NCI-H1436 (cell line): ENCODE measurements around the gene RELT.
"Not testable (repeated sequence)": the region's sequence is repeated elsewhere in the genome, so short reads cannot be mapped to it uniquely, and the experiment has no call there.

Experiments
- DNase-seq: peaks from one replicate; lab custom pipeline; 2025; lab: John Stamatoyannopoulos, UW

Gene RELT

DNA sequence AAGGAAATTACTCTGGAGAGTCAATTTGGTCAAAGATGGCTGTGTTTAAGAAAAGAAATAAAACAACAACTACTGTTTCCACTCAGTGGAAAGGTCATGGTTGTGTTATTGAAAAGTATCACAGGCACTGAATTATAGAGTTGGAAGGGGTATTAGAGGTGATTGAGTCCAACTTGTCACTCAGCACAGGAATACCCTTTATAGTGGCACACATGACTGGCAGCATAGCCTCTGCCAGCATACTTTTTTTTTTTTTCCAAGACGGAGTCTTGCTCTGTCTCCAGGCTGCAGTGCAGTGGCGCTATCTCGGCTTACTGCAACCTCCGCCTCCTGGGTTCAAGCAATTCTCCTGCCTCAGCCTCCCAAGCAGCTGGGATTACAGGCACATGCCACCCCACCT, 60.7 kb downstream of the RELT start:
- not testable (repeated sequence) for DNase-seq

DNA sequence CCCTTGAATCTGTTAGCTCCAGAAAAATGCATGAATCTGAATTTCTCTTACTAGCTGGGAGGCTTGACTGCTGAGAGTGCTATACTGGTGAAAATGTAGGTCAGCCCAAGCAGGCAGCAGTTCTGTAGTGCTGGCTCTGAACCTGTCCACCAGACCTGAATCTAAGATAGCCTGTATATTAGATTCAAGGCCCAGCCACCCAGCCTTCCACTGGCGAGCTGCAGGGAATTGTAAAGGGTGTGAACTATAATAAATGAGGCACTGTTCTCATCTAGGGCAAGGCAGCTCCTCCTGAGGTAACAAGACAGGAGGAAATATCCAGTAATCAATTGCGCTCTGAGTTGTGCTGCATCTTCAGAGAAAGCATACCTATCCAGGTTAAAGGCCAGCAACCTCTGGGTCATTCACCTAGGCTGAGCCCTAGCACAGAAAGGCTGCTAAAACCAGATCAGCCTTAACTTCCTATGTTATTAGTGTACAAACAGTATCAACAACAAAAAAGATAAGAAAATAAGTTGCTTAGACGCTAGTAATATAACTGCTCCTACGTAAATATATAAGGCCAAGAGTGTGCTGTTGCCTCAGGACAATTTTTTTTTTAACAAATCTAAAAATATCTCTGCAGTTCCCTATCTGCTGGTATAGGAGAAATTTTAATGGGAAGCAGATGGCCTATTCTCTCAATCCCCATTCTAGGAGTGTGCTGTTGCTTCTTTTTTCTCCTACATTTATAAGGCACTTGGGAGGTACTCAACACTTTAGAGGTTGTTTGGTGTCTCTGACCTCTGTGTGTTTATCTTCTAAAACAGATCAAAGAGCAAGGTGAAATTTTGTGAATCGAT, 63.0 kb downstream of the RELT start:
- DNase-seq, result no peak

GRCh38 chr11:73445980-73446379, 69.8 kb downstream of the RELT start:
- no peak for DNase-seq

DNA sequence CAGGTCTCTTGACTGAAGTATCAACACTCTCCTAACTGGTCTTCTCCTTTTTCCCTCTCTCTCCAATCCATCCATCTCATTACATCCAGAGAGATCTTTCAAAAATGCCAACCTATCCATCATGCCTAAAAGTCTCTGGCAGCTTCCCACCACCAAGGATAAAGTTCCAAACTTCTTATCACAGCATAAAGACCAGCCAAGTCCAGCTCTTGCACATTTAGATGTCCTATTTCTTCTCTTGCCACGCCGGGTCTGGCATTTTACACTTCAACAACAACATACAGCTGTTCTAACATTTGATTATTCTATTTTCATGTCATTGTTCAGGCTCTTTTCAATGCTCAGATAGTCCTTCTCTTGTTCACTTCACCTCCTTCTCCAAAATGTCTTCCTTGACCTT, 70.6 kb downstream of the RELT start:
- DNase-seq, result no peak
